A673 (cell line): ENCODE data around the gene TBC1D22A. TPM values are rescaled to one million over a fixed set of nuclear protein-coding genes. Genes with fewer than 3 reads are reported as not detected.

ENCODE experiments used
- BruUV-seq: library from RNA; stranded (reverse); fragments of 400-500 nt; replicated peaks from 2 replicates; lab custom pipeline; 2021; lab: Mats Ljungman, UMichigan
- CTCF ChIA-PET: fragments of 300-600 bp; sonication (Branson Sonifier 250); formaldehyde crosslinking; loops from one replicate; lab custom pipeline; 2022; ENCODE audit warnings: antibody characterized with exemption; lab: Charles Lee
- POLR2A ChIA-PET: fragments of 300-600 bp; sonication (Branson Sonifier 250); formaldehyde crosslinking; loops from one replicate; lab custom pipeline; 2022; ENCODE audit warnings: antibody characterized with exemption; ENCODE audit not compliant: low non-redundant PET; lab: Charles Lee
- DNase-seq: peaks from one replicate; pipeline ENCODE4 v3.0.0-alpha.2; 2015; ENCODE audit warnings: low spot score
- H3K27ac ChIP-seq: fragments of 200-600 bp; sonication (generic); 2 replicates; pipeline ENCODE4 v1.5.1; 2016; ENCODE audit warnings: mixed run types, low read depth, mild to moderate bottlenecking, mixed read lengths, antibody characterized with exemption, low read length; ENCODE audit not compliant: poor library complexity, severe bottlenecking
- H3K27me3 ChIP-seq: fragments of 200-600 bp; sonication (generic); replicated peaks from 2 replicates; pipeline ENCODE4 v1.6.1; 2017; ENCODE audit warnings: mixed run types, low read depth, mild to moderate bottlenecking, mixed read lengths, antibody characterized with exemption, low read length; ENCODE audit not compliant: insufficient read depth, poor library complexity
- H3K36me3 ChIP-seq: fragments of 200-600 bp; sonication (generic); 2 replicates; pipeline ENCODE4 v1.6.1; 2016; ENCODE audit warnings: mixed run types, mild to moderate bottlenecking, mixed read lengths, antibody characterized with exemption, low read length; ENCODE audit not compliant: insufficient read depth, poor library complexity, severe bottlenecking
- H3K4me1 ChIP-seq: fragments of 200-600 bp; sonication (generic); 2 replicates; pipeline ENCODE4 v1.6.1; 2017; ENCODE audit warnings: mixed run types, mild to moderate bottlenecking, mixed read lengths, antibody characterized with exemption, low read length; ENCODE audit not compliant: insufficient read depth, poor library complexity, severe bottlenecking
- H3K4me3 ChIP-seq: fragments of 200-600 bp; sonication (generic); 2 replicates; pipeline ENCODE4 v1.5.1; 2016; ENCODE audit warnings: low read depth, mixed run types, mild to moderate bottlenecking, mixed read lengths, low read length; ENCODE audit not compliant: poor library complexity, severe bottlenecking
- H3K9me3 ChIP-seq: fragments of 200-600 bp; sonication (generic); 2 replicates; pipeline ENCODE4 v1.6.1; 2016; ENCODE audit warnings: mixed run types, low read depth, mild to moderate bottlenecking, mixed read lengths, antibody characterized with exemption, low read length; ENCODE audit not compliant: poor library complexity, severe bottlenecking
- CTCF ChIP-seq: fragments of 300-800, 200-600 bp; sonication (generic); conservative IDR thresholded peaks from 2 replicates; pipeline ENCODE4 v1.5.1; 2017; ENCODE audit warnings: low read depth, mild to moderate bottlenecking, antibody characterized with exemption, low read length, moderate library complexity, mixed read lengths
- EZH2 ChIP-seq: fragments of 200-600 bp; sonication (generic); IDR thresholded peaks from 2 replicates; pipeline ENCODE4 v1.6.1; 2017; ENCODE audit warnings: borderline replicate concordance, low read depth, mild to moderate bottlenecking, mixed read lengths, antibody characterized with exemption, low read length; ENCODE audit not compliant: poor library complexity, severe bottlenecking
- intact Hi-C: fragments of 100-400 bp; cut with micrococcal nuclease; formaldehyde crosslinking; loops from one replicate; pipeline ENCODE4 v1.10.0; 2022; ENCODE audit not compliant: unreplicated experiment
- total RNA-seq: library from RNA; stranded (reverse); gene quantifications from 2 replicates; pipeline ENCODE4 v1.2.3, GENCODE V29; 2021

TBC1D22A gene
- total RNA-seq, 1 experiment from 2014 or later: 22.5 TPM

GRCh38 chr22:47195484-47196165, 433.2 kb downstream of the TBC1D22A start:
- no peak for DNase-seq
- ChIA-PET CTCF (no interaction called here), POLR2A (no interaction called here)
- TF ChIP-seq EZH2 (no peak), CTCF (no peak)
- Histone ChIP-seq H3K27ac (no peak overlapping the region), H3K4me1 (no peaks in the 10 kb centered on the region), H3K36me3 (no peaks in the 10 kb centered on the region), H3K4me3 (no peak overlapping the region), H3K27me3 (no peaks in the 10 kb centered on the region), H3K9me3 (no peaks in the 10 kb centered on the region)
- intact Hi-C loops: no loop called here
- BruUV-seq: no TSS peak

- BruUV-seq: no TSS peak
- no peaks in the 10 kb centered on the region for H3K27me3 ChIP-seq
- H3K27ac ChIP-seq: no peak overlapping the region
- no peaks in the 10 kb centered on the region for H3K36me3 ChIP-seq
- ChIA-PET CTCF (no interaction called here), POLR2A (no interaction called here)
- no peaks in the 10 kb centered on the region for H3K4me1 ChIP-seq
- TF ChIP-seq EZH2 (no peak), CTCF (no peak)
- DNase-seq: no peak
- H3K9me3 ChIP-seq: no peaks in the 10 kb centered on the region
- no peak overlapping the region for H3K4me3 ChIP-seq
- intact Hi-C loops: no loop called here
Observed at GRCh38 chr22:47196166-47196849, 433.9 kb downstream of the TBC1D22A start.

- no peaks in the 10 kb centered on the region for H3K9me3 ChIP-seq
- no peaks in the 10 kb centered on the region for H3K36me3 ChIP-seq
- H3K4me1 ChIP-seq: no peaks in the 10 kb centered on the region
- no peak overlapping the region for H3K27ac ChIP-seq
- BruUV-seq: no TSS peak
- no peaks in the 10 kb centered on the region for H3K27me3 ChIP-seq
- CTCF ChIA-PET: no interaction called here
- H3K4me3 ChIP-seq: no peak overlapping the region
- DNase-seq: no peak
- POLR2A ChIA-PET: no interaction called here
- TF ChIP-seq EZH2 (no peak), CTCF (no peak)
- intact Hi-C loops: no loop called here
Observed at GRCh38 chr22:47196881-47197772, 434.7 kb downstream of the TBC1D22A start.
